ENCODE measurements around the gene ITGBL1. TPM values are rescaled to one million over a fixed set of nuclear protein-coding genes. Genes with fewer than 3 reads are reported as not detected.

ITGBL1 gene
- total and polyA plus RNA-seq, 3 donors from 2014 or later: 5.7 to 7.7 (median 5.8) TPM

GRCh38 chr13:101690871-101691270 lies 238.4 kb downstream of the ITGBL1 start:
- Histone ChIP-seq H3K27me3 (no peaks in the 10 kb centered on the region), H3K4me3 (no peak overlapping the region), H3K36me3 (ENCODE audit: low read depth, missing control alignments) (no peaks in the 10 kb centered on the region), H3K27ac (no peak overlapping the region), H3K4me1 (no peaks in the 10 kb centered on the region), H3K9me3 (no peaks in the 10 kb centered on the region)
- DNase-seq: no peak
- 24 to 44% methylated on average over 2 of the region's 2 CpGs for WGBS, 2 donors
- intact Hi-C loops (cut with DNase I; ENCODE audit: low total_unique reads): no loop called here
- TF ChIP-seq POLR2A (IDR thresholded peaks at IDR 0.05) (no peak), CTCF (IDR thresholded peaks at IDR 0.05) (no peak)

- DNase-seq: no peak
- Histone ChIP-seq H3K9me3 (no peaks in the 10 kb centered on the region), H3K27ac (no peak overlapping the region), H3K4me1 (no peaks in the 10 kb centered on the region), H3K4me3 (no peak overlapping the region), H3K36me3 (ENCODE audit: low read depth, missing control alignments) (no peaks in the 10 kb centered on the region), H3K27me3 (no peaks in the 10 kb centered on the region)
- TF ChIP-seq POLR2A (IDR thresholded peaks at IDR 0.05) (no peak), CTCF (IDR thresholded peaks at IDR 0.05) (no peak)
- intact Hi-C loops (cut with DNase I; ENCODE audit: low total_unique reads): no loop called here
- WGBS, 2 donors: 74 to 86% methylated on average over 3 of the region's 3 CpGs
These were observed 238.9 kb downstream of the ITGBL1 start for GRCh38 chr13:101691341-101691860.

- Histone ChIP-seq H3K4me3 (no peak overlapping the region), H3K36me3 (ENCODE audit: low read depth, missing control alignments) (no peaks in the 10 kb centered on the region), H3K27ac (no peak overlapping the region), H3K27me3 (no peaks in the 10 kb centered on the region), H3K4me1 (no peaks in the 10 kb centered on the region), H3K9me3 (no peaks in the 10 kb centered on the region)
- TF ChIP-seq POLR2A (IDR thresholded peaks at IDR 0.05) (no peak), CTCF (IDR thresholded peaks at IDR 0.05) (no peak)
- DNase-seq: no peak
- 92 to 93% methylated on average over 4 of the region's 4 CpGs for WGBS, 2 donors
- intact Hi-C loops (cut with DNase I; ENCODE audit: low total_unique reads): no loop called here
These were observed 243.5 kb downstream of the ITGBL1 start for GRCh38 chr13:101695870-101696516.

GRCh38 chr13:101697745-101698144 lies 245.3 kb downstream of the ITGBL1 start:
- Histone ChIP-seq H3K27me3 (no peaks in the 10 kb centered on the region), H3K4me3 (no peak overlapping the region), H3K9me3 (no peaks in the 10 kb centered on the region), H3K27ac (no peak overlapping the region), H3K36me3 (ENCODE audit: low read depth, missing control alignments) (no peaks in the 10 kb centered on the region), H3K4me1 (no peaks in the 10 kb centered on the region)
- 74 to 75% methylated on average over 3 of the region's 3 CpGs for WGBS, 2 donors
- TF ChIP-seq POLR2A (IDR thresholded peaks at IDR 0.05) (no peak), CTCF (IDR thresholded peaks at IDR 0.05) (no peak)
- intact Hi-C loops (cut with DNase I; ENCODE audit: low total_unique reads): no loop called here
- no peak for DNase-seq

- Histone ChIP-seq H3K4me1 (no peaks in the 10 kb centered on the region), H3K36me3 (ENCODE audit: low read depth, missing control alignments) (no peaks in the 10 kb centered on the region), H3K9me3 (no peaks in the 10 kb centered on the region), H3K27me3 (no peaks in the 10 kb centered on the region), H3K4me3 (no peak overlapping the region), H3K27ac (no peak overlapping the region)
- 86% methylated on average over 2 of the region's 2 CpGs for WGBS, 2 donors
- TF ChIP-seq POLR2A (IDR thresholded peaks at IDR 0.05): no peak
- TF ChIP-seq CTCF (IDR thresholded peaks at IDR 0.05): no peak
- intact Hi-C loops (cut with DNase I; ENCODE audit: low total_unique reads): no loop called here
- DNase-seq: no peak
These were observed 245.9 kb downstream of the ITGBL1 start for GRCh38 chr13:101698400-101698799.

All from testis (tissue), 3 donors.